SHP77 treated with DMSO at 0.1 percent for 48 hours (cell line): Measurements from ENCODE around the gene GATD1.

ENCODE experiments used
- DNase-seq: peaks from one replicate; lab custom pipeline; 2025; lab: John Stamatoyannopoulos, UW

Gene GATD1

DNA sequence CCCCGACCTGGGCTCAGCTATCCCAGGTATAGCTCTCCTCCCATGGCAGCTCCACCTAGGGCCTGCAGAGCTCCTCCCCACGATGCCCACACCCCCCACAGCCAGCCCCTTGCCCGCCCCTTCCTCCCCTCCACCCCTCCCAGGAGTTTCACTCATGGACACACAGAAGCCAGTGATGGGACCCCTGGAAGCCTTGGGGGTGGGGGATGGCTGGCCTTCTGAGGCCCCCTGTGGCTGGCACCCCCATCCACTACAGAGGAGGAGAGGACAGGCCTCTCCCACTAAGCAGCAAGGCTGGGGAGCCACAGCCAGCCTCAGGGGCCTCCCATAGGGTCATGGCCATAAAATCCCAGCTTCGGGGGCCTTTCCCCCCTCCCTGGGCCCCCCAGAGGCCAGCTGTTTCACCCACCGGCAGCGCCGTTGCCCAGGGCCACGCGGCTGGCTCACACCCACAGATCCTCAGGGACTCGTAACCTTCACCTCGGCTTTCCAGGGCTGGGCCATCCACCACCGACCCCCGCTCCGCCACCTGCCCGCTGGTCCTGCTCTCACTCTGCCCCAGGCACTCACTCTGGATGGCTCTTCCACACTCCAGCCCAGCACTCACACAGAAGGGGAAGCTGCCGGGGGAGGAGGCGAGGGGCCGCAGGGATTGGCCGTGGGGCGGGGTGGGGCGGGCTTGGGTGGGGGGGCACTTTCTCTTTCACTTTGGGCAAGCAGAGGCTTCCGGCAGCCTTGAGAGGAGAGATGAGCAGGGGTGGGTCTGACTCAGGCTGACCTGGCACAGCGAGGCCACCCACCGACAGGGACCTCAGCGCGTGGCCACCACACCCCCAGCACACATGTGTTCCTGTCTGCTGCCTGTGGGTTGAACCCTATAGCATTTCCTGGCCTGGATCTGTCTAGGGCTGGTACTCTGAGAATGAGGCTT is 18.6 kb upstream of the GATD1 start:
- DNase-seq = no peak

DNA sequence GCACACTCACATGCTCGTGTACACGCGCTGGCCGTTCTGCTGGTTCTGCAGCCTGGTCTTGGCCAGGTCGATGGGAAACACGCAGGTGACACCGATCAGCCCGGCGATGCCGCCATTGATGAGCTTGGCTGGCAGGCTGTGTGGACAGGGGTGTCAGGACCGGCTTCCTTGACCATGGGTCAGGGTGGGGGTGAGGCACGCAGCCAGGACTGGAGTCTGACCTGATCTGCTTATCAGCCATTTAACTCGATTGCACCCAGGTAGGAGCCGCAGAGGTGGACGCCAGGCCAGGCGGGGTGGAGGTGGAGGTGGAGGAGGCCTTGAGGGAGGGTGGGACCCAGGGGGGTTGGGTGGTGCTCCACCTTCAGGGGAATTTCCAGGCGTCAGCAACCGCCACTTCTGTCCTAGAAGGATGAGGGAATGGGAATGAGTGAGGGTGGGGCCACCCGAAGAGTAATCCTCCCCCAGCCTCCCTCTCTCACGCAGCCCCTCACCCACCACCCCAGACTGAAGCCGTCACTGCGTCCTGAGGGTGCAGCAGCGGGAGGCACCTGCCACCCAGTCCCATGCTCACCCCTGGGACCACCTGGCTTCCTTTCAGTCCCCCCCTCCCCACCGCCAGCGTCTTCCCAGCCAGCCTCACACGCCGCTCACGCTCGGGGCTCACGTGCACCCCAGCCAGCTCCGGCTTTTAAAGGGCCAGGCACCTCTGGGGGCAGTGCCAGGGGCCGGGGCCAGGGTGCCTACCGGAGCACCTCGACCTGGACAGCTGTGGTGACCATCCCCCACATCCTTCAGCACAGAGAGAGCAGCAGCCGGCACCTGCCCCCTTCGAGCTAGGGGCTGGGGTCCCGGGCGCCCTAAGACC is 17.7 kb upstream of the GATD1 start:
- no peak for DNase-seq

DNA sequence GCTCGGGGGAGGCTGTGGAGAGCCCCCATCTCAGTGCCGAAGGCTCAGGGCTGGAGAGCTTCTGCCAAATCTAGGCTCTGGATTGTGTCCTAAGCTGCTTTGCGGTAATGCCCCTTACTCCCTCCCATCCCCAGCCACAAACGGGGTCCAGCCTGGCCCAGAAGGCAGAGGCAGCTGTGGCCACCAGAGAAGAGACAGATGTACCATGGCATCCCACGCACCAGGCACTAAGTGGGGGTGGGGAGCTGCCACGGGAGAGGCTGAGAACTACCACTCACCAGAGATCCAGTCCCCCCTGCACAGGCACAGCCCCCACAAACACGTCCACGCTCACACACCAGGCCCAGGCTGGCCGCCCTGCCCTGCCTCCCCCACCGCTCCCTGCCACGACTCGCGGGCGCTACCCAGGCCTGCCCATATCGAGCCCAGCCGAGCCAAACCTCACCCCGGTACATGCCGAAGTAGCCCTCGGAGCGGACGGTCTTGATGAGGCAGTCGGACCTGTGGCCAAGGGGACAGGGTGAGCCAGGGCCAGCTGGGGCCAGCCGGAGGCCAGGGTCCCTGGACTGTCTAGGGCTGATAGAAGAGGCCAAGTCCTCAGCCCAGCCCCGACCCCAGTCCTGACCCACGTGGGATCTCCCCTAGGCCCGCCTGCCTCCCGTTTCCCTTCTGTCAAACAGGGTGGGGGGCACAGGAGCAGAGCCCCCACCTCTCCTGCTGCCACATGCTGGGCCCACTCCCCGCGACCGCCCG is 16.9 kb upstream of the GATD1 start:
- DNase-seq = no peak

DNA sequence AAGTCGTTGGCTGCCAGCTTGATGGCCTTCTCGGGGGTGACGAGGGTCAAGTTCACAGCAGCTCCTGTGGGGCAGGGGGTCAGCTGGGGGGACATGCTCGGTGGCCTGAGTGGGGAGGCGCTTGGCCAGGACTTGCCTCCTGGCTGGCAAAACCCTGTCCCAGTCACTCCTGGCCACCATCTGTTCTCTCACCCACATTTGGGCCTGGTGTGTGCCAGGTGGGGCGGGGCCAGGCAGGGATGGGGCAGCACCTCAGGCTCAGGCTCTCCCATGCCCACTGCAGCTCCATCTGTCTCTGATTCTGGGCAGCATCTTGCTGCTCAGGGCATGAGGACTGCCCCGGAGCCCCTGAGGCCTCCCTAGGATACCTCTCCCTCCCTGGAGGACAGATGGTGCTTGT is 16.3 kb upstream of the GATD1 start:
- DNase-seq = no peak

DNA sequence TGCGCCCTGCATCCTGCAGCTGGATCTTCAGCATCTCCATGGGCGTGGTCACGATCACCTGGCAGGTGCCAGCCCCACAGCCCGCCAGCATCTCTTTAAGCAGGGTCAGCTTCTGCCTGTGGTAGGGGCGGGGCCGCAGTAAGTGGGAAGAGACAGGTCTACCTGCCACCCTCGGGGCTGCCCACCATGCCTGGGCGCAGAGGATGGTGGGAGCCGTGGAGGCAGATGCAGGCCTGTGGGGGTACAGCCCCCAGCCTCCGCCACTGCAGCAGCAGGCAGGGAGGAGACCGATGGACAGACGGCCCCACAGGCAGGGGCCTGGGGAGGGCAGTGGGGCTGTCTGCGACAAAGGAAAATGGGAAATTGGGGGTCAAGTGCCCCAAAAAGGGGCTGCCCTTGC is 15.6 kb upstream of the GATD1 start:
- no peak for DNase-seq

DNA sequence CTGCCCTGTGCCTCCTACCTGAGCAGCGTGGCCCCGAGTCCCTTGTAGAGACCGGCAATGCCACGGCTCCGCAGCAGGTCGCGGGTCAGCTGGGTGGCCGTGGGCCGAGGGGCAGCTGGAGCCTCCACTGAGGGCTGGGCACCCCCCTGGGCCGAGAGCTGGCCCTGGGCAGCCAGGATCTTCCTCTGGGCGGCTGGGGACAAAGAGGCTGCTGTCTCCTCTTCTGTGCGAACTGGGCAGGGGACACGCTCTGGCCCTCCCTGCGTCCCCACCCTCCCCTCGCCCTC is 15.2 kb upstream of the GATD1 start:
- DNase-seq = no peak

DNA sequence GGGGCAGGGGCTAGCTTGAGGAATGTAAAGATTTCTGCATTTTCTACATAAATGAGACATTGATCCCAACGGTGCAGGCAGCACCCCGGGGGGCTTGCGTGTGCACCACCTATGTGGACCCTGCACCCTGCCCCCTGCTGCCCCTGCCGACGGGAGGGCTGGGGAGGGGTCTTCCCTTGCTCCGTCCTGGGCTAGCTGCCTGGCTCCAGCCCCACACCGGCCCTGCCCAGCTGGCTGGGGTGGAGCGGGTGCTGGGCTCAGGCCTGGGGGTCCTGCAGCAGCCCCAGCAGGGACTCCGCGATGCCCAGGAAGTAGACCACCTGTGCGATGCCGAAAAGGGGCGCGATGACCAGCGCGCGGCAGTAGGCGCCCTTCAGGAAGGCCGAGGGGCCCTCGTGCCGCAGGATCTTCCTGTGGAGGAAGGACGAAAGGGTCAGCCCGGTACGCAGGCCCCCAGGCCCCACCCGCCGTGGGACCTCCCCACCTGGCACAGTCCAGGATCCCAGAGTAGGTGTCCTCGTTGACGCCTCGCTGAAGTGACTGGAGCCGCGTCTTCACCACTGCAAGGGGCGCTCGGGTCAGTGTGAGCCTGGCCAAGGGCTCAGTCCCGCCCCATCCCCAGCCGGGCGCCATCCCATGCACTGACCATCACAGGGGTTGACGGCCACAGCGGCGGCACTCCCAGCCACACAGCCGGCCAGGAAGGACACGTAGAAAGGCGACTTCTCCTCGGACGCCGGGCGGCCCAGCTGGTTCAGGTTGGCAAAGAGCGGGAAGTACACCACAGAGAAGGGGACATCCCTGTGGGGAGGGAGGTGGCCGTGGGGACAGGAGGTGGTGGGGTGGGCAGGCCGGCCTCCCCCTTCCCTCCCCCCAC is 14.6 kb upstream of the GATD1 start:
- DNase-seq = no peak

DNA sequence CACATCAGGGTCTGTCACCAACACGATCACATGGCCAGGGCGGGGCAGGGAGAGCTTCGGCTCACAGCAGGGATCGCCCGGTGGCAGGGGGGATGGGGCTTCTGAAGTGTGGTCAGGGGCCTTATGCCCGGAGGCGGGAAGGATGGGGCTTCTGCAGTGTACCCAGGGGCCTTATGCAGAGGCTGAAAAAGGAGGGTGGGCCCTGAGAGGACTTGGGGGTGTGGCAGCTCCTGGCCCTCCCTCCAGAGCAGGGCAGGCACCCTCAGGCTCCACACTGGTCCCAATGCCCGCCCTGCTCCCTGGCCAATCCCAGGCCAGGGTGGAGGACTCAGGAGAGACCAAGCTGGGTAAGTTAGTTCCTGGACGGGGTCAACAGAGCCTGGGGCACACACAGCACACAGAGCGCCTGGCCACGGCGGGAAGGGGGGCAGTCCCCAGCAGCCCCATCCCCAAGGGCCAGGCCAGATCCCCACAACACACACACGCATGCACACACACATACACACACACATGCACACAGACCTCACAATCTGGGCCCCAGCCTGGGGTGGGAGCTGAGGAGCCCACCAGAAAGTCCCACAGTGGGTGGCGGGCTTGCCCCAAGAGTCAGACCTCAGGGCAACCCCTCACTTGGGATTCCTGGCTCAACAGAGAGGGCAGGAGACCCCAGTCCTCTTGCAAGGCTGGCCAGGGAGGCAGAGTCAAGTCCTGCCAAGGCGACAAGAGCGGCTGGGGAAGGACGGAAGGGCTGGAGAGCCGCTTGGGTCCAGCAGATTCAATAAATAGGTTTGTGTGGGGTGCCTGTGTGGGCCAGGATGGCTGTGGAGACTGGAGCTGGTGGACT is 13.7 kb upstream of the GATD1 start:
- DNase-seq = no peak

DNA sequence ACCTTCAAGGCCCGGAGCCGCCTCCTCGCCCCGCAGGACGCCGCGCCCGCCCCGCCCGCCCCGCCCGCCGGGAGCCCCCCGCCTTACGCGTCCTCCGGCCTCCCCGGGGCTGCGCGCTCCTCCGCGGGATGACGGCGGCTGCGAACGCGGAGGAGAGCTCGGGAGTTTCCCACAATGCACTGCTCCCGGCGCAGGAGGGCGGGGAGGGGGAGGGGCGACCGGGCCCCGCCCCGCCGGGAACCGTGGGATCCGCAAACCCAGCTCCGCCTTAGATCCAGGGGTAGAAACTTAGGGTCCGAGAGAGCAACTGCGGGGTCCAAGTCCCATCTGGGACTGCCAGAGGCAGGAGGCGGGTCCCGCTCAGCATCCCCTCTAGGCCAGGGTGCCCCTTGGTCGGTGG is 12.7 kb upstream of the GATD1 start, which contains the start of gene CEND1:
Gene CEND1, minus strand, starts transcription at position 148 of the 400 bp plus-strand sequence. CDS start 1,514 bp downstream, outside the sequence.
- DNase-seq = no peak

DNA sequence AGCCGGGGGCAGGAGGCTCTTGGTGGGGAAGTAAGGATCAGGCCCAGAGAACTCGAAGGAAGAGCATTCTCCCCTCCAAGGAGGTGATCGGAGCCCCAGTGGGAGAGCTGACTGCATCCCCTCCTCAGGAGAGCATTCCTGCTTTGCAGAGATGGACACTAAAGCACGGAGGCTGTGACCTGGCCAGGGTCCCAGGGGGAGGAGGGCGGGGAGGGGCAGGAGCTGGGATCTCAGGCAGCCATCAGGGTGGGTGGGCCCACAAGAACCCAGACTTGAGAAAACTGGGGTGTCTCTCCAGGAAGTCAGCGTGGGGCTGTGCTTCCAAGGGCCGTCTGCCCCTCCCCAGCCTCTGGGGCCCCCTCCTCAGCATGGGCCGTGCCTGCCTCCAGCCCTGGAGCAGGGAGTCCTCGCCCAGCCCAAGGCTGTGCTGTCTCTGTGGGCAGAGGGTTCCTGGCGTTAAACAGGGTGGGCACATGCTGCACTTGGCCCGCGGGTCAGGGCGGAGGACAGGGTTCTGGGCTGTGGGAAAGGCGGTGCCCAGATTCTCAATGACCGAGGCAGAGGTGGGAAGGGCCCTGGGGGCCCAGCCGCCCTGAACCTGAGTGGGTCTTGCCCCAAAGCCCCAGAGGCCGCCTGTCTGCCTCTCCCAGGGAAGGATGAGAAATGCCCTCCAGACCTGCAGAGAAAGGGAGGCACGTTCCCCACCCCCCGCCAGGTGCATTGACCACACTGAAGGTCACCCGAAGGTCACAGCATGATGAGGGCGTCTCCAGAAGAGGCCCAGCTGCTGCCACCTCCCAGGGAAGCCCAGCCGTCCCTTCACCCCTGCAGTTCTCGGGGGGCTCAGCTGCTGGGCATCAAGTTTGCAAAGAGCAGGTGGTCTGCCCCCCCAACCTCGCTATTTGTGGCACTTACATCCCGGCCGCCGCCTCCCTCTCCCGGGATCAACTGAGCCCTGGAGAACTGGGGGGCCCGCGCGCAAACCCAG is 12.0 kb upstream of the GATD1 start:
- no peak for DNase-seq

DNA sequence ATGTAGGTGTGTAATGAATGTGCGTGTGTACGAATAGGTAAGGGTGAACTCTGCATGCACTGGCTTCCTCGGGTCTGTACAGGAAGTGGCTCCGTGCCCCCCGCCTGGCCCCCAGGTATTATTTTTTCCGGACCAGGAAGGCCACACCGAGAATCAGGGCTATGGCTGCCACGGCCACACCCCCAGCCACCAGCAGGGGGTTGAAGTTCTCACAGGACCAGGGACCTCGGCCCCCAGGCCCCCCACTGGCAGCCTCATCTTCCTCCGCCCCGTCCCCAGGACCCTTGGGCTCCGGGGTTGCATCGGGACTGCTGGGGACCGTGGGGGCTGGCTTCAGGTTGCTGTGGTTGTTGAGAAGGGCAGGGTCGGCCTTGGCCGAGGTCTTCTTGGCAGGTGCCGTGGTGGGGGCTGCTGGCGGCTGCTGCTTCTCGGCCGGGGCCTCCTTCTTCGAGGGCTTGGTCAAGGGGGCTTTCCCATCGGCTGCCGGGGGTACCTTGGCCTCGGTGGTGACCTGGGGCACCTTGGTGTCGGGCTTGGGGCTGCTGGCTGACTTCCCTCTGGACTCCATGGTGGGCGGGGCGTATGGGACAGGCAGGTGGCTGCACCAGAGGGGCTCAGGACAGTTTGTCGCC is 10.8 kb upstream of the GATD1 start:
- no peak for DNase-seq

DNA sequence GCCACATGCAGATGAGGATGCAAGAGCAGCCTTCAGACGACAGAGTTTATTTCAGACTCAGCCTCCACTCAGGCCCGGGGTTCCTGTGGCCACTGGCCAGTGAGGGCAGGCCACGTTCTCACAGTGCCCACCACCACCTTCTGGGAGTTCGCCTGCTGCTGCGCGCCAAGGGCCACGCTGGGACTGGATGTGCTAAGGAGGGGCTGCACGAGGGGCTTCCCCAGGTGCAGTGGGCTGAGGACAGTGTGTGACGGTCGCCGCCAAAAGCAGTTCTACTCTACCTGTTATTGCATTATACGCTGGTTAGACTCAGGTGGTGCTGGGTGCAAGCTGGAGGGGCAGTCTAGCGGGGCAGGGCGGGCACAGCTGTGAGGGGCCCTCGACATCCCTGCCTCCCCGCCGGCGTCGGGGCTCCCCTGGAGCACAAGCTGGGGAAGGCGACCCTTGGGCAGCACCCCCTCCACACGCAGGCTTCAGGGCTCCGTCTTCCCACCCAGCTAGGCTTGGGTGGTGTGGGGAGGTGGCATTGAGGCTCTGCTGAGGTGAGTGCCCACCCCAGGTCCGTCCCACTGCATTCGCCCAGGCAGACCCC is 9.9 kb upstream of the GATD1 start:
- DNase-seq = no peak

DNA sequence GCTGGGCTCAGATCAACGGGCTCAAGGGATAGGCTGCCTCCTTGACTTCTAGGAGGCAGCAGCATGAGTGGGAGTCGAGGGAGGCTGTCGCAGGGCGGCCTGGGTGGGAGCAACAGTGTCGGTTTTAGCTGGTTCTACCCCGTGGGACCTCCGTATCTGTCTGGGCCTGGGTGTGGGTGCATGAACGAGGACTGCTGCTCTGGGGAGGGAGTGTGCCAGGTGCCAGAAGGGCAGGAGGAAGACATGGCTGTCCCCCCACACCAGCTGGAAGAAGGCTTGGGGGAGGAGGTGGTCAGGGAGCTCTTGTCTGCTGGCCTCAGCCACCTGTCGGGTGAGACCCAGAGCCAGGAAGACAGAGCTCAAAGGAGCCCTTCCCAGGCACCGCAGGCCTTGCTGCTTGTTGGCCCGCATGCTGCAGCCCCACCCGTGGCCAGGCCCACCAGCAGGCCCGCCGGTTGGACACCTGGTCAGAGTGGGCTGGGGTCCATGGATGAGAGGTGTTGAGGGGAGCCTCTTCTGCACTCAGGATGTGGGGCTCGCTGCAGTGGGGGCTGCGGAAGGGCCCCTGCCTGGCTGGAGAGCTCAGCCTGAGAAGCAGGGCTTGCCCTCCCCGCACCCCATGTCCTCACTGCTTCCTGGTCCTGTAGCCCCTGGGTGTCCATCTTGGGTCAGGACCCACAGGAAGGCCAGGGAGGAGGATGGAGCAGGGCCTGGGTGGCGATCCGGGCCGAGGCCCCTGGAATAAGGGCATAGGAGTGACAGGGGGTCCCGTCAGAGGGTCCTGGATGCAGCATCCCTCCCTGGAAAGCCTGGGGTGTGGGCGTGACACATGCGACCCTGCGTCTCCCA is 9.2 kb upstream of the GATD1 start:
- DNase-seq = no peak

DNA sequence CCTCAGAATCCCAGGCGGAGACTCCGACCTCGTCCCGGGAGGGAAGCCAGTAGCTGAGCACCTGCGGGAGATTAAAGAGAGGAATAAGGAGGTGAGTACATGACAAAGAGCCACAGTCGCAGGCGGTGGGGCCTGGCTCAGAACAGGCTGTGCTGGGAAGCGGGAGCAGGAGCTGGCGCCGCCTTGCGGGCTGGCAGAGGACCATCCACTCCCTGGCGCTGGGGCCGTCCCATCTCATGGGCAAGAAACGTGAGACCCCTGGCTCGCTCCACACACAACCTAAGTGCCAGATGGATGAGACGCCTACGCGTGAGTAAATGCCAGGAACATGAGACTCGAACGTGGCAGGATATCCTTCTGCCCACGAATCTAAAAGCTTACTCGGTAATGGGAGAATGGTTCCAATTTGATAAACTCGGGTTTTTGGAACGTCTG is 6.3 kb upstream of the GATD1 start:
- DNase-seq = peak; percentile 35

DNA sequence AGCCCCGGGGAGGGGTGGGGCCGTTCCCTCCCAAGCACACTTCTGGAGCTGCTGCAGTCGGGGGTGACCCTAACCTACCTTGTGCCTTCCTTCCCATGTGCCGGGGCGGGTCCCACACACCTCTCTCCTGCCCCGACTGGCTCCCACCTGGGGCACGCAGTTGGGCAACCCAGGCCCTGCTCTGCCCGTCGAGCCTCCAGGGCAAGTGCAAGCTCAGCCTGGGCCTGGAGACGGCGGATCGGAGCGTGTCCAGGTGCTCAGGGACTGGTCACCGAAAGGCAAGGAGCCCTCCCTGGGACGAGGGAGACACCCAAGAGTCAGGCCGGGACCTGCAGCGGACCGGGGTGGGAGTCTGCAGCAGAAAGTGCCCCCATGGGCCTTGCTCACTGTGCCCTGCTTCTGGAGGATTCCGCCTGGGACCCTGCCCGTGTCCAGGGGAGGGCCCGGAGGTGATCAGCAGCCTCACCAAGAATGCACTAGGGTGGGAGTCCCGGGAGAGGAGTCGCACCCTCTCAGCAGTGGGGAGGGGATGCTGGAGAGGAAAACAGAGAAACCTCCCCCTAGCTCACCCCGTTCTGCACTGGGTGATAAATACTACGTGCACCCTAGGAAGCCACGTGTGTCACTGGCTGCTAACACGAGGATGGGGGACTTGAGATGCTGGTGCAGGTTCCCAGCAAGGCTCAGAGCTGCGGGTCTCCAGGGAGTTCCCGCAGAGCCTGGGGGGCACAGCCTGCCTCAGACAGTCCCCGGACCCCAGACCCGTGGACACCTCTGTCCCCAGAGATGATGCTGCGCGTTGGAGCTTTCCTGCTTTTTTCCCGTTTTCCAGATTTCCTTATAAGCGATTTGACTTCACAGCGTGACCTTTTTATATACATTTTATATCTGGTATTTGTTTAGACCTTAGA is 5.2 kb upstream of the GATD1 start:
- DNase-seq = no peak

DNA sequence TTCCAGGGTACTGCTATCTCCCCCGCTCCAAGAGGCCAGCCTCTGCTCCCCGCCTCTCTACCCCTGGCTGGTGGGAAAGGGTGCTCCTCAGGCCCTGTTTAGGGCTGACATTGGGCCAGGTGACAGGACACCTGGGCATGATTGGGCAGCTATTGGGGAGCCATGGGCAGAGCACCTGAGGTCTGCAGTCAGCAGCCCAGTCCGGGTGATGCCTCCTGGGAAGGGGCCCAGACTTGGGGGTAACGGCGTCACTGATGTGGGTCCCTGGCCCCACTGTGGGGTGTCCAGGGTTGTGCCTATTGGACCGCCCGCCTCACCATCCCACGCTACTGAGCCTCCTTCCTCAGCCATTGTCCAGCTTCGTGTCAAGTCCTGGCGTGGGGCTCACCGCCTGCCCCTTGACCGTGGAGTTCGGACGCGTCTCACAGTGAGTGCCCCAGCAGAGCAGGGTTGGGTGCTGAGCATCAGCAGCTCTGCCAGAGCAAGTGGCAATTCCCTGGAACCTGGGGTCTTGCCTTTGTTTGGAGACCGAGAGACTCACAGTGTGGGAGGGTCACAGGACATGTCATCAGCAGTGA is 2.8 kb upstream of the GATD1 start:
- DNase-seq = no peak
